ENCODE data around the gene NECAB3. TPM values are rescaled to one million over a fixed set of nuclear protein-coding genes. Genes with fewer than 3 reads are reported as not detected.

NECAB3 gene
- total RNA-seq, 1 experiment from 2014 or later: 63.1 TPM

DNA sequence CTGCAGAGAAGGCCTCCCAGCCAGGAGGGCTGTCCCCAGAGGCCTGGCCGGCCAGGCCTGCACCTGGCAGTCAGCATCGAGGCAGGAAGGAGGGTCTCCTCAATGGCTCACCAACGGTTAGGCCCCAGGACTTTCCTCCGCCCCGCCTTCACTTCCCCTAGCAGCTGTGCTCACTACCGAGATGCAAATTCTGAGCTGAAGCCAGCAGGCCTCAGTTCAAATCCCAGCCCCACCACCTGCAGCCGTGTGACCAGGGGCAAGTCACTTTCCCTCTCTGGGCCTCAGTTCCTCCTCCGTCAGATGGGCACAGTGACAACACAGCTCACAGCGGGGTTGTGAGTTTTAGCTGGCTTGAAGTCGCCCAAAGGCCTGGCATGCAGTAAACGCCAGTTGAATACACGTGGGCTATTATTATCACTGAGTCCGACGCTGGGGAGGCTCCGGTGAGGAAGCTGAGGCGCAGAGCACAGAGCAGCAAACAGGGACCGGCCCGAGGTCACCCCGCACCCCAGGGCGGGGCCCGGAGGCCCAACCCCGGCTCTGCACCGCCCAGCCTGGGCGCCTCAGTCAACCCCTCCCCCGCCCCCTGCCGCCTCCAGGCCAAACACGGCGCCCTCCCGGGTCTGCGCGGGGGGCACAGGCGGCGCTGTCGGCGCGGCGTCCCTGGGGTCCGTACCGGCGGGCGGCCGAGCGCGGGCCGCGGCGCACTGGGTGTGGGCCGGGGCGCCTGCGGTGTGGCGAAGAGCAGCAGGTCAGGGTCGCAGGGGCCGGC, 11.3 kb upstream of the NECAB3 start:
- no peak for DNase-seq (ENCODE audit: low read depth, low spot score)
- in situ Hi-C loops (cut with HindIII; ENCODE audit: low pct_unique_long_range_greater_than_20kb, low sequenced_read_pairs): no loop called here

DNA sequence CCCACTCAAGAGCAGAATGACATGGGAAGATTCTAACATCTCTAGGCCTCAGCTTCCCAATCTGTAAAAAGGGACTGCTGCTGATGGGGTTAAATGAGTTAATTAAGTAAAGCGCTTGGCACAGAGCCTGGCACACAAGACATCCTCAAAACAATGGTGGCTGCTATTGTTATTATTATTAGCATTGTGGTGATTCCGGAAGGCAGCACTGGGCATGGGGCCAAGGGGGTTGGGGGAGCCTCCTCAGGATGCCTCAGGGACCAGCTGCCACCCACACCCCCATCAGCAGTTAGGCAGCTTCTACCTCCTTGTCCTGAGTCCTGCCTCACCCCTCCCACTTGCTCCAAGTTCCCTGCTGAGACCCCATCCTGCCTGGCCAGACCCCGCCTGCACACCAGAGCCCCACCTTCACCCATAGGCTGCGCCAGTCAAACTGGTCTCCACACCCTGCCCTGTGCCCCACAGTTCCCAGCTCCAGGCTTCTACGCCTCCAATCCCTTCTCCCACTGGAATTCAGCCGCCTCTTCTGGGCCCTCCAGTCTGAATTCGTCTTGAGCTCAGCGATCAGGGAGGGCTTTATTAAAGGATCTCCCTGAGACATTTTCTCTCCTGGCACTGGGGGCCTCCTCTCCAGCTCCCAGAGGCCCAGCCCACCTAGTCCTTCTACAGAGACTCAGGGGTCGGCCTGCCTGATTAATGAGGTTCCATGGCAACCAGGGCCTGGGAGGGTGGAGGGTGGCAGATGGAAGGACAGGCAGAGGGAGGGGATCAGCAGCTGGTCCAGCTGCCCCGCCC, 10.5 kb upstream of the NECAB3 start:
- in situ Hi-C loops (cut with HindIII; ENCODE audit: low pct_unique_long_range_greater_than_20kb, low sequenced_read_pairs): no loop called here
- DNase-seq (ENCODE audit: low read depth, low spot score): no peak

DNA sequence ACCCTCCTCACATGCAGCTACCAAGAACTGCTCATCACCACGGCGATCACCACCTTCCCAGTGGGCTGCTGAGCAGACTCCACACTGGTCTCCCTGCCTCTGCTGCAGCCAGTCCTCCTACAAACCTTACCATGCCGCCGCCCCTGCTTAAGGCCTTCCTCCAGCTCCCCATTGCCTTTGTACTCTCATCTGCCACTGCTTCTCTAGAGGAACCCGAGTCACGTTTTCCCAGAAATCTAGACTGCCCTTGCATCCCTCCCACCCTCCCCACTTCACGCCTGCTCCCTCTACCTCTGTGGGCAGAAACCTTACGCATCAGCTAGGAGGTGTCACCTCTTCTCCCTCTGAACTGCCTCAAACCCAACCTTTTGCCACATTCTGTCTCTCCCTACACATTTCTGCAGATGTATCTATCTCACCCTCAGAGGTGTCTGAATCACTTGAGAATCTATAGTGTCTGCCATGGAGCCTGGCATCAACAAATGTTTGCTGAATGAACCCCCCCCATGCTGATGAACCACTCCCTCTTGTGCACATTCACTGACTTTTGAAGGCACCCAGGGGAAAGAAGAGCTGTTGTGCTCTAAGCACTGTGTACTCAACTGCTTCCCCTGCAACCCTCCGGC, 7.6 kb upstream of the NECAB3 start:
- in situ Hi-C loops (cut with HindIII; ENCODE audit: low pct_unique_long_range_greater_than_20kb, low sequenced_read_pairs): no loop called here
- DNase-seq (ENCODE audit: low read depth, low spot score): no peak

DNA sequence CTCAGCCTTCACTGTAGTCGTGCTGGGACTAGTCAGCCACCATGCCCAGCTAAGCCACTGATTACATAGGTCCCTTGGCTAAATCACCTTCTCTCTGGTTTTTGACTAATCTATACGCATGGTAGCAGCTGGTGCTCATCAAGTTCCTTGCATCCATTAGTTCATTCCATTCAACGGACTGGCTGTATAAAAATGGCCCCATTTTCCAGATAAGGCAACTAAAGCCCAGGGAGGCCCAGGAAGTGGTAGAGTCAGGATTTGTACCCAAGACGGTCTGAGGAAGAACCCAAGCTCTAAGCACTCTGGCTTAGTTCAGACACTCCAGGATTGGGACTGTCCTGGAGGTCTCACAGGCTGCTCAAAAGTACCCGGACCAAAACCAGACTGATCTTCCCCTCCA, 7.1 kb upstream of the NECAB3 start:
- in situ Hi-C loops (cut with HindIII; ENCODE audit: low pct_unique_long_range_greater_than_20kb, low sequenced_read_pairs): no loop called here
- no peak for DNase-seq (ENCODE audit: low read depth, low spot score)

DNA sequence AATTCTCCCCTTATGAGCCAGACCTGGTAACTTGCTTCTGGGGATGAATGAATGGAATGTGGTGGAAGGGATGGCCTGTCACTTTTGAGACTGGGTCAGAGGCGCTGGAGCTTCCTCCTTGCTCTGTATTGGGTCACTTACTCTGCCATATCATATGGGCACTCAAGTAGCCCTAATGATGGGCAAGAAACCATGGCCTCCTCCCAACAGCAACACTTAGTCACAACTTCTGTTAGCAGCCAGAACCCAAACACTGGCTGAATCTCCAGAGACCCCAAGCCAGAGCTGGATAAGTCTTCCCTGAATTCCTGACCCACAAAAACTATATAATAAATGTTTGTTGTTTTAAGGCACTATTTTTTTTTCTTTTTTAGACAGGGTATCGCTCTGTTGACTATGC, 6.5 kb upstream of the NECAB3 start:
- in situ Hi-C loops (cut with HindIII; ENCODE audit: low pct_unique_long_range_greater_than_20kb, low sequenced_read_pairs): no loop called here
- no peak for DNase-seq (ENCODE audit: low read depth, low spot score)

DNA sequence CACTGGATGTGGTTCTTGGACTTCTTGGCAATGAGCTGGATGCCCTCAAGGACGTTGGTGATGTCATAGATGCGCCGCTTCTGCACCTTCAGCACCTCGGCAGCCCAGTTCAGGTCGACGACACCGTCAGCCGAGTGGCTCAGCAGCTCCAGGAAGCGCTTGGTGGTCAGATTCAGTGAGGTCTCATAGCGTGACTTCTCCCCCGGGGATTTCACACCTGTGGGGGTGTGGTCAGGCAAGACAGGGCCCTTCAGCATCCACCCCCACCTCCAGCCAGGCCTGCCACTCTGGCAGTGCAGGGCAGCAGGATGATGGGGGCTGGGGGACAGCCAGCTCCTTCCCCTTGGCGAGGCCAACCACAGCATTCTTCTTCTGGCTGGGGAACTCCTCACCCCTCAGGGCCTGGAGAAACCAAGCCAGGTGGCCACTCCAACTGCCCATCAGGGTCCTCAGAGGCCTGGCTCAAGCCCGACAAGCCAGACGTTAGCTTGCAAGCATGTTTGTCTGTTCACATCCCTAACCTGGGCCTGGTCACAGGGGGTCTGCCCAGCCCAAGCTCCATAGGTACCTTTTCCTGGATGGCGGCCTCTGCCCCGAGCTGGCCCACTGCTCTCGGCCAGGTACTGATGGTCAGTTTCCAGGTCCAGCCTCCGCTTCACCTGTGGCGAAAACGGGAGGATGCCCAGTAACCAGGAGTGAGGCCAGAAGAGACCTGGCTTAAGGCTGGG, 5.7 kb upstream of the NECAB3 start:
- no peak for DNase-seq (ENCODE audit: low read depth, low spot score)
- in situ Hi-C loops (cut with HindIII; ENCODE audit: low pct_unique_long_range_greater_than_20kb, low sequenced_read_pairs): no loop called here

DNA sequence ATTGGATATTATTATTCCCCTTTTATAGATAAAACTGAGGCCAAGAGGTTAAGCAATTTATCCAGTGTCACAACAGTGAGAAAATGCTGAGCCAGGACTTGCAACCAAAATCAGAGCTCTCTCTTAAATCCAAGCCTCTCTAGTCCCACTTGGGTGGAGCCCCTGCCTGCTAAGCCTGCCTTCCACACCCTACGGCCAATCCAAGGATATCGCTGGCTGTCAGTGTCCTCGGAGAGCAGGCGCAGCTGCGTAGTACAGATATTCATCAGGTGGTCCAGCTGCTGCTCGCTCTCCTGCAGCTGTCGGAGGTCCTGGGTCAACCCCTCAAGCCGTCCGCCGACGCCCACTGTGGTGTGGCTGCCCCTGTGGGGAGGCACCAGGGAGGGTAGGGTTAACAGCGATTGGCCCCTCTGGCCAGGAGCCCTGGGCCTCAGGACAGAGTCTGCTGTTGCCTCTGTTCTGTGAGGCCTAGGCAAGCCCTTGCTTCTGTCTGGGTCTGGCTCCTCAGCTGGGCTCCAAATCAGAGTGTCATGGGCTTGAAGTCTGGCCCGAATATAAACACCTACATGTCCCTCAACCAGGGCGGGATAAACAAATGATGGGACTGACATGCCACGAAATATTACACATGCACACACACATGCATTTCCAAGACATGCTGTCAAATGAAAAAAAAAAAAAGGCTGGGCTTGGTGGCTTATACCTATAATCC, 3.9 kb upstream of the NECAB3 start:
- in situ Hi-C loops (cut with HindIII; ENCODE audit: low pct_unique_long_range_greater_than_20kb, low sequenced_read_pairs): no loop called here
- DNase-seq (ENCODE audit: low read depth, low spot score): no peak

DNA sequence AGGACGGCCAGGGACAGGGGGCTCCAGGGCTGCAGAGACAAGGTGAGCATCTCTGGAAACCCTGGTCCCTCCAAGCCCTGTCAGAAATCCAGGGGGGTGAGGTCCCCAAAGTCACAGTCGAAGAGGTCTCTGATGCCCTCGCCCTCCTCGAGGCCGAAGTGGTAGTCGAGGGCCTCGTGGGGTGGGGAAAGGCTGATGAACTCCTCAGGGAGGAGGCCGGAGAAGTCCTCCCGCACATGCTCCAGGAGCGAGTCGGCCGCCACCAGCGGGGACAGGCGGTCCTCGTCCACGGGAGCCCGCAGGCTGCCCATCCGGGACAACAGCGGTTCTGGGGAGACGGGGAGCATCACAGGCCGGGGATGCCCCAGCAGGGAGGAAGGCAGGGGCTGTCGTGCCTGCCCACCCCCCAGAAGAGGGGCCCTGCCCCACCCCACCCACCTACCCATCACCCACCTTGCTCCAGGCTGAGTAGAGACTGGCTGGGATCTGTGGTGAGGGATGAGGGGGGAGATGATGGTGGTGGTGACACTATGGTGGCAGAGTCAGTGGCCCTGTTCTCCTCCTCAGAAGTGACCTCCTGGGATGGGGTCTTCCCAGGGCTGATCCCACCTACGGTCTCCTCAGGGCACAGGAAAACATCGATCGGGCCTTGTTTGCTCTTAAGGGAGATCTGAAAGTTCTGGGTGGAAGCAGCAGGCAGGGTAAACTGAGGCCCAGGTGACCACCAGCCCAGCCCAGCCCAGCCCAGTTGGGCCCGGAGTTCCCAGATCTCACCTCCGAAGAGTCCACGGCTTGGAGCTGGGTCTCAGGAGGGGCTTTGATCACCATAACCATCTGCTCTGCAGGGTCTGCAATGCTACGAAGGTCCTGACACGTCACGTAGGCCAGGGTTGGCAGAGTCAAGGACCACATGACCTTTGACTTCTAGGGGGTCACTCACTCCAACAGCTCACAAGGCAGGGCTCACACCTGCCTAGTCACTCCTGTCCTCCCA, 2.7 kb upstream of the NECAB3 start:
- in situ Hi-C loops (cut with HindIII; ENCODE audit: low pct_unique_long_range_greater_than_20kb, low sequenced_read_pairs): no loop called here
- DNase-seq (ENCODE audit: low read depth, low spot score): no peak

DNA sequence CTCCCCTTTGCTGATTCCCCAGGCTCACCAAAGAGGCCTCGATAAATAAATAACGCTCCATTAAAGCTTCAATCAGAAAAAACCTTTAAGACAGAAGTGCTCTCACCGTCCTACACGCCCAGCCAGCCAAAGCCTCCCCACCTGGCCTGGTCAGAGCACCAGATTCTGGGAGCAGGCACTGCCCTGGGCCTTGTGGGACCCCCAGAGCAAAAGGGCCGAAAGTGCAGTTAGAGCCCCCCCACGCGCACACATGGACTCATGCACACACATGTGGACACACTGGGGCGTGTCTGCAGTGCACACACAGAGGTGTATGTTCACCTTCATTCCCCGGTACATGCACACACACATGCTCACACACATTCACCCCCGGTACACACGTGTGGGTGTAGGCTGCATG, 1.9 kb upstream of the NECAB3 start:
- in situ Hi-C loops (cut with HindIII; ENCODE audit: low pct_unique_long_range_greater_than_20kb, low sequenced_read_pairs): no loop called here
- no peak for DNase-seq (ENCODE audit: low read depth, low spot score)

DNA sequence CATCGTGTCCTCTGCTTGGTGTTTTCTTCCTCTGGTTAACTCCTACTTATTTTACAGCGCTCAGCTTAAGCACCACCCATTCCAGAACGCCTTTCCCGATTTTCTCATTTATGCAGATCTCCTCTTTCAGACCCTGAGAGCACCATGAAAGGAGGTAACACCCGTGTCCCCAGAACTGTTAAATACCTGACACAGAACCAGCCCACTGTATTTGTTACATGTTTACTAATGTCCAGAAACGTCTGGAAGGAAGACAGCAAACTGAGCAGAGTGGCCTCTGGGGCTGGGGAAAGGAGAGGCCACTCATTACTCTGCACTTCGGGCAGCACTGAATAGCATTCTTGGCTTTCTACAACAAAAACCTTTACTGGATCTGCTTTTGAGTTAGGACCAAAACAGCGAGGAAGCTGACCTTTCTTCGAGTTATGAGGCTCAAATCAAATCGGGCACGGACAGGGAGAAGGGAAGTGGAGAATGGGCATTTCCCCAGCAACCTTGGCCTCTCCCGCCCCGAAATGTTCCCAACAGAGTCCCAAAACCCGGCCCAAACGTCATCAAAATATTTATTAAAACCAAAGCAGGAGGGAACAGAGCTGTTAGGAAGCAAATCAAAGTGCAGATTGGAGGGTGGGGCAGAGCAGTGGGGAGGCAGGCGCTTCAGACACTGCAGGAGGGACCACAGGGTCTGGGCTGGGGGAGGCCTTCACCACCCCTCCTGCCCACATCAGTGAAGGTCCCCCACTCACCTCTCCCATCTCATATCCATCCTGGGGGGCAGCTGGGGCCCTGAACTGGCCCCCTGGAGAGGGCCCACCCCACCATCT, 1.1 kb upstream of the NECAB3 start:
- no peak for DNase-seq (ENCODE audit: low read depth, low spot score)
- in situ Hi-C loops (cut with HindIII; ENCODE audit: low pct_unique_long_range_greater_than_20kb, low sequenced_read_pairs): no loop called here

DNA sequence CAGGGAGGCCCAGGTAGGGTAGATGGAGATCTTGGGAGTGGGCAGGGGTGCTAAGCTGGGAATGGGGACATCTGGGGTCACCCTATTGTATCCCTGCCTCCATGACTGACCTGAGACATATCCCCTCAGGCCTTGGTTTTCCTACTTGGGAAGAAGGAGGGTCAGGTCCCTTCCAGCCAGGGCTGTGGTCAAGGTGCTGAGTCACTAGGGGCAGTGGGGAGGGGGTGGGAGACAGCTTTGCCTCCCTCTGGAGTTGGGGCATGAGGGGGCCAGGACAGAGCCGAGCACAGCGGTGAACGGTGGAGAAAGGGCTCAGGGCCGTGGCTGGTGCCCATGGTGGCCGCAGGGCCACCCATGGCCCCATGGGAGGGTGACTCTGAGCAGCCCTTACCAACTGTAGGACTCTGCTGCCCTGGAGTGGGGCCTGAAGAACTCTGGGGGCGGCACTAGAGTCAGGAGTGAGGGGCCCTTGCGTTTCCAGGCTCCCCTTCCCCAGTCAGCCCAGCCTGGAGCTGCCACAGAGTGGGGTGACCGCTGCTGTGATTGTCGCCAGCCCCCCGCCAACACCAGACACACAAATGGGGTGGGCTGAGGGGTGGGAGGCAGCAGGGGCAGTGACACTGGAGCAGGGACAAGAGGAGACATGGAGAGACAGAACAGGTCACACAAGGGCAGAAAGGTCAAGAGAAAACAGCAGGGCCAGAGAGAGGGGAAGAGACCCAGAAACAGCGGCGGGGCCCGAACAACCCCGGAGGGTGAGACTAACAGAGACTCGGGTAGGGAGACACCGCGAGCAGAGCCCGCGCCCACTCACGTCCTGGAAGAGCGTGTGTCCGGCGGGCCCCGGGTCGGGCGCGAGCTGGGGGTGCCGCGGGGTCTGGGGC, 576 bp downstream of the NECAB3 start:
- in situ Hi-C loops (cut with HindIII; ENCODE audit: low pct_unique_long_range_greater_than_20kb, low sequenced_read_pairs): no loop called here
- no peak for DNase-seq (ENCODE audit: low read depth, low spot score)

DNA sequence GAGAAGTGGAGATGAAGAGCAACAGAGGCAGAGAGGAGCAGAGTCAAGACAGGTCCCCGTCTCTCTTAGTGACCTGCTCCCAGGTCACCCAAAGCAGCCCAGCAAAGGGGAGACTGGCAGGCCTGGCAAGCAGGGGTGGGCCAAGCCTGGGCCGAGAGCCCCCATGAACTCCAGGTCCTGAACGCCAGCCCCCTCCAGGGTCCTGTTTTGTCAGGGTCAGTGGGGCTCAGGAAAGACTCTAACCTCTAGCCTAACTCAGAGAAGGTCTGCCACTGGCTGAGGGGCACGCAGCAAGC, 1.2 kb downstream of the NECAB3 start:
- in situ Hi-C loops (cut with HindIII; ENCODE audit: low pct_unique_long_range_greater_than_20kb, low sequenced_read_pairs): no loop called here
- no peak for DNase-seq (ENCODE audit: low read depth, low spot score)

DNA sequence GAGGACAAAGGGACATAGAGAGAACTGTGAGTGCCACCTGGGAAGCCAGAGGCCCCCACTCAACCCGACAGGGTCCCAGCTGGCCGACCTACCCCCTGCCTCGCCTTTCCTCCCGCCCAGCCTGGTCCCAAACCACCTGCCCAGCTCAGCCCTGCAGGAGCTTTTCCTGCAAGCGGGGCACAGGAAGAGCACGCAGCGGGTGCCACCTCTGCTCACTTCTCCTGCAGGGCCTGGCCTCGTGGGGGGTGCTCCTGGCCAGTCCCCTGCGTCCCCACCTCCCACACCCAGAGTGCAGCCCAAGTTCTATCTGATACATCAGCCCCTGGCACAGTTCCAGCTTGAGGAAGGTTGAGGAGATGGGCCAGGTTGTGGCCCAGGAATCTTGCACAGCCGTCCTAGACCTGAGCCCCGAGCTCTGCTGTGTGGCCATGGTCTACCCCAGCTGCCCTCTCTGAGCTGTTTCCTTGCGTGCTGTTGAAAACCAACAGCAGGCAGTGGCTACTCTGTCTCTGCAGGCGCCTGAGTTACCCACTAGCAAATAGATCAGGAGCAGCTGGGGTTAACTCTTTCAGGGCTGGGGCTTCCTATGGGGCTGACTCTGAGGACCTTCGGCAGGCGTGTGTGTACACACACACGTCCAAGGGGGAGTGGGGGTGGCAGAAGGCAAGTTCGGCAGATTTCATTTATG, 1.7 kb downstream of the NECAB3 start:
- in situ Hi-C loops (cut with HindIII; ENCODE audit: low pct_unique_long_range_greater_than_20kb, low sequenced_read_pairs): no loop called here

DNA sequence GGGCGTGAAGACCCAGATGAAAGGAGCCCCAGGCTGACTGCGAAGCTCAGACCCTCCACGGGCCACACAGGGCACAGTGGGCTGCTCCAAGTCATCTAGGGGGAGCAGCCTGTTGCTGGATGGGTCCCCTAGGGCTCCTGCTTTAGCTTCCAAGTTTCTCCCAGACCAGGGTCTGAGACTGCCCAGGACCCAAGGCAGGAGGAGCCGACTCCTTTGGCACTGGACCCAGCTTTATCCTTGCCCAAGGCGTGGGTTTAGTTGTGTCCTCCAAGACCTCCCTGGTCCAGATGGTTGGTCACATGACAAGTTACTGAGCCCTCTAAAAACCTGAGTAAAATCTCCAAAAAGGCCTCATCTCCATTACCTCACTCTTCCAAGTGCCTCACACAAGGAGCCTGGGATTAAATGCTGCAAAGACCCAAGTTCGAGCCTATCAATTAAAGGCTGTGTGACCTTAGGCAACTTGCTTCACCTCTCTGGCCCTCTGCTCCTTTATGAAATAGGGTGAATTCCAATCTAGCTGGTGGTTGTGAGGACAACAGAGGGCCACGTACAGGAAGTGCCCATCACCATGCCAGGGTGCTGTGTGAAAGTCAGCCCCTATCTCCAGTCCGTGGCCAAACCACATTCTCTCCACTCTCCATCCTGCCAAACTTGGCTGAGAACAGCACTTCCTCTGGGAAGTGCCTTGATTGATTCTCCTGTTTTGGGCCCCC, 2.5 kb downstream of the NECAB3 start:
- in situ Hi-C loops (cut with HindIII; ENCODE audit: low pct_unique_long_range_greater_than_20kb, low sequenced_read_pairs): no loop called here
- DNase-seq (ENCODE audit: low read depth, low spot score): no peak

More for the DNA sequence above, 1.7 kb downstream of the NECAB3 start:
- DNase-seq (ENCODE audit: low read depth, low spot score): no peak

Measured in SK-MEL-5 (cell line).